DOHH2 (cell line): Measurements from ENCODE around the gene CHST3.

Experiments used
- CTCF ChIP-seq: fragments of 200-600 bp; sonication (generic); IDR thresholded peaks from one replicate; pipeline ENCODE4 v1.5.1; 2014; ENCODE audit warnings: antibody characterized with exemption, mild to moderate bottlenecking, low read depth, low read length; ENCODE audit not compliant: poor library complexity, severe bottlenecking
- EZH2phosphoT487 ChIP-seq: fragments of 200-600 bp; sonication (generic); IDR thresholded peaks from 2 replicates; pipeline ENCODE4 v1.6.1; 2017; ENCODE audit warnings: borderline replicate concordance, mild to moderate bottlenecking, antibody characterized with exemption, low read length, moderate library complexity, mixed read lengths

- no peak for TF ChIP-seq CTCF
- TF ChIP-seq EZH2phosphoT487: no peak
These were observed 734 bp downstream of the CHST3 start for GRCh38 chr10:71964743-71965515.
